Right lobe of liver (tissue), 6 donors: ENCODE results near the gene CD74. TPM values are rescaled to one million over a fixed set of nuclear protein-coding genes. Genes with fewer than 3 reads are reported as not detected.
"Not testable (repeated sequence)": the region's sequence is repeated elsewhere in the genome, so short reads cannot be mapped to it uniquely, and the experiment has no call there.

Experiments used
- ATAC-seq, 4 donors: fragments of 200-7000 bp; cut with Tn5 transposase; one replicate each; pipeline ENCODE4 v1.9.1; 2020; ENCODE audit warnings: mild to moderate bottlenecking in 4 of 4, moderate library complexity in 4 of 4
- DNase-seq, 3 donors: peaks; one replicate each; pipeline ENCODE4 v3.0.0-alpha.2; 2020
- H3K27ac ChIP-seq, 3 donors: fragments of 200-600 bp; one replicate each; pipeline ENCODE4 v1.8.0; 2022
- H3K27me3 ChIP-seq, 2 donors: fragments of 200-600 bp; one replicate each; pipeline ENCODE4 v1.8.0; 2022
- H3K36me3 ChIP-seq, 4 donors: fragments of 200-600 bp; sonication (generic) in 1 of 4; one replicate each; pipeline versions ENCODE4 v1.5.1 to v1.8.0; 2017 to 2022; ENCODE audit warnings: control low read depth in 1 of 4
- H3K4me1 ChIP-seq, 4 donors: fragments of 200-600 bp; sonication (generic) in 1 of 4; one replicate each; pipeline versions ENCODE4 v1.5.1 to v1.8.0; 2017 to 2022; ENCODE audit warnings: control low read depth in 1 of 4
- H3K4me3 ChIP-seq, 3 donors: fragments of 200-600 bp; one replicate each; pipeline ENCODE4 v1.8.0; 2022
- H3K9me3 ChIP-seq, 4 donors: fragments of 200-600 bp; sonication (generic) in 1 of 4; one replicate each; pipeline versions ENCODE4 v1.5.1 to v1.8.0; 2017 to 2022; ENCODE audit warnings: control low read depth in 1 of 4
- CTCF ChIP-seq, 4 donors: fragments of 200-600 bp in 3 of 4; fragments of 450-650 bp in 1 of 4; IDR thresholded peaks; one replicate each; pipeline versions ENCODE4 v1.5.1 to v1.8.0; 2016 to 2022; ENCODE audit warnings: antibody characterized with exemption in 4 of 4, mild to moderate bottlenecking in 2 of 4
- POLR2A ChIP-seq: fragments of 450-650 bp; IDR thresholded peaks from one replicate; pipeline ENCODE4 v1.6.1; 2017; ENCODE audit warnings: antibody characterized with exemption, mild to moderate bottlenecking
- WGBS: methylation state at CpG from one replicate; pipeline ENCODE4 v1.1.6; 2018; ENCODE audit warnings: low coverage, low lambda C conversion rate; ENCODE audit not compliant: insufficient coverage; ENCODE audit errors: missing lambda C conversion rate; 5-methylcytosine and 5-hydroxymethylcytosine counted together
- intact Hi-C, 2 donors: fragments of 100-400 bp; cut with DNase I; formaldehyde crosslinking; loops; one replicate each; pipeline versions ENCODE4 v1.11.2 to v1.14.1; 2022
- total RNA-seq, 6 experiments: library from RNA; depleted of rRNA in 2 of 6; stranded (reverse); fragments of >200 nt in 2 of 6; fragmentation: NEBNext Ultra II Directional in 3 of 6; extraction: Animal tissue kit (Norgen Biotek cat#: 25700) in 3 of 6; gene quantifications; one replicate each; pipeline versions ENCODE4 v1.1.0 to v1.2.4, GENCODE V29; 2016 to 2023
- donor health status: DM: no; HTN: yes; CAD: no.
- donor health status: DM: no; HTN: no; CAD: no.
- donor health status: DM: no; HTN: no; CAD: no.
- donor health status: DM: no; HTN: yes; CAD: no.
- donor health status: DM: no; HTN: yes; CAD: no.

Gene CD74
- total RNA-seq, 6 experiments from 2014 or later = 68.4 to 549 (median 211) TPM

- no peak overlapping the region for H3K4me3 ChIP-seq
- no peaks in the 10 kb centered on the region for H3K27me3 ChIP-seq
- peaks cover 0 to 11% (median 5%) of the 10 kb centered on the region in 4 donors for H3K4me1 ChIP-seq
- ATAC-seq = no peak
- TF ChIP-seq POLR2A (no peak), CTCF (IDR thresholded peaks at IDR 0.05) (no peak)
- H3K9me3 ChIP-seq = no peaks in the 10 kb centered on the region
- intact Hi-C loops = no loop called here
- peak overlapping the region in 2 of 3 donors; percentile 91 for H3K27ac ChIP-seq
- DNase-seq = peak in 1 of 3 donors; percentile 31
- H3K36me3 ChIP-seq = no peaks in the 10 kb centered on the region
- WGBS = no CpG with 5 or more reads among the region's 5 CpGs
Measured at GRCh38 chr5:150428978-150429377, 16.3 kb upstream of the CD74 start.

- H3K27ac ChIP-seq = peak overlapping the region; percentile 82 to 91 (median 91)
- peak; percentile 91 to 96 (median 94) for ATAC-seq
- H3K4me1 ChIP-seq = peaks cover 0 to 11% (median 5%) of the 10 kb centered on the region in 4 donors
- H3K4me3 ChIP-seq = peak overlapping the region in 2 of 3 donors; percentile 31 to 35
- H3K36me3 ChIP-seq = no peaks in the 10 kb centered on the region
- intact Hi-C loops = no loop called here
- H3K27me3 ChIP-seq = no peaks in the 10 kb centered on the region
- TF ChIP-seq CTCF (IDR thresholded peaks at IDR 0.05) = no peak
- TF ChIP-seq POLR2A = peak; percentile 47
- DNase-seq = peak; percentile 83 to 86 (median 86)
- WGBS = 6% methylated on average over 15 of the region's 18 CpGs
- H3K9me3 ChIP-seq = no peaks in the 10 kb centered on the region
Measured at GRCh38 chr5:150428106-150428876, 15.6 kb upstream of the CD74 start.

GRCh38 chr5:150426165-150426564, 13.5 kb upstream of the CD74 start:
- DNase-seq = peak in 1 of 3 donors; percentile 35

GRCh38 chr5:150422758-150423157, 10.0 kb upstream of the CD74 start:
- WGBS = 42% methylated on average over 2 of the region's 3 CpGs
- Histone ChIP-seq H3K4me3 (no peak overlapping the region), H3K27me3 (no peaks in the 10 kb centered on the region), H3K9me3 (no peaks in the 10 kb centered on the region), H3K36me3 (no peaks in the 10 kb centered on the region), H3K4me1 (peaks cover 0 to 7% (median 3%) of the 10 kb centered on the region in 4 donors), H3K27ac (no peak overlapping the region)
- DNase-seq (no peak), ATAC-seq (no peak)
- TF ChIP-seq POLR2A (no peak), CTCF (IDR thresholded peaks at IDR 0.05) (no peak)
- intact Hi-C loops = no loop called here

More at GRCh38 chr5:150426165-150426564, 13.5 kb upstream of the CD74 start:
- H3K4me3 ChIP-seq, H3K9me3 ChIP-seq, H3K27ac ChIP-seq, H3K27me3 ChIP-seq, intact Hi-C loops, ATAC-seq, H3K36me3 ChIP-seq: not testable (repeated sequence)
- H3K4me1 ChIP-seq = peaks cover 0 to 11% (median 5%) of the 10 kb centered on the region in 4 donors
- 95% methylated on average over 9 of the region's 9 CpGs for WGBS

GRCh38 chr5:150422075-150422474, 9.4 kb upstream of the CD74 start:
- TF ChIP-seq CTCF (IDR thresholded peaks at IDR 0.05) = no peak
- no peak for TF ChIP-seq POLR2A
- 80% methylated on average over 1 of the region's 4 CpGs for WGBS
- DNase-seq (peak in 1 of 3 donors; percentile 12), ATAC-seq (no peak)
- no peak overlapping the region for H3K27ac ChIP-seq
- intact Hi-C loops = no loop called here
- no peak overlapping the region for H3K4me3 ChIP-seq
- no peaks in the 10 kb centered on the region for H3K36me3 ChIP-seq
- H3K27me3 ChIP-seq = no peaks in the 10 kb centered on the region
- H3K4me1 ChIP-seq = peaks cover 0 to under 1% (median 0%) of the 10 kb centered on the region in 4 donors
- no peaks in the 10 kb centered on the region for H3K9me3 ChIP-seq
